K562 (cell line): ENCODE measurements around the gene VEGFA.

Source experiments
- CTCF ChIP-seq, 3 experiments: IDR thresholded peaks in 2 of 3; conservative IDR thresholded peaks in 1 of 3; 2 replicates each; pipeline ENCODE4 v1.5.1; 2011 to 2012; ENCODE audit warnings: low read length in 3 of 3, mild to moderate bottlenecking in 3 of 3, control low read depth in 2 of 3, improper control_type of control experiment in 1 of 3, inconsistent platforms in 1 of 3, low read depth in 1 of 3, mixed read lengths in 1 of 3, moderate library complexity in 1 of 3; ENCODE audit not compliant: insufficient read depth in 2 of 3
- RBM15 ChIP-seq: fragments of 200-400 bp; formaldehyde crosslinking; IDR thresholded peaks from 2 replicates; pipeline ENCODE4 v1.6.1; 2018; ENCODE audit warnings: mild to moderate bottlenecking, low read length, moderate library complexity; ENCODE audit not compliant: insufficient read depth
- STAT6 ChIP-seq: sonication (generic); formaldehyde crosslinking; IDR thresholded peaks from 2 replicates; pipeline ENCODE4 v1.8.1; 2023; ENCODE audit warnings: mild to moderate bottlenecking, missing genetic modification reagents

- no peak for TF ChIP-seq STAT6 (CRISPR knock-in tag)
- TF ChIP-seq CTCF (IDR thresholded peaks at IDR 0.05 in 2 of 3, conservative IDR thresholded peaks at IDR 0.05 in 1 of 3; ENCODE audit: insufficient read depth in 2 of 3, low read depth in 1 of 3, low read length in 3 of 3): no peak
- TF ChIP-seq RBM15: no peak
Observed at GRCh38 chr6:43766500-43766853, 3.5 kb upstream of the VEGFA start.
